CD14-positive monocyte (primary cell): ENCODE data around the gene ZCCHC14. TPM values are rescaled to one million over a fixed set of nuclear protein-coding genes. Genes with fewer than 3 reads are reported as not detected.

Source experiments
- DNase-seq, 3 donors: peaks; one replicate each; pipeline ENCODE4 v3.0.0-alpha.2; 2011 to 2022
- H2AFZ ChIP-seq: 2 replicates; pipeline ENCODE4 v1.6.0; 2012; ENCODE audit warnings: mild to moderate bottlenecking, low read depth, low read length, inconsistent platforms; ENCODE audit not compliant: insufficient read depth, poor library complexity, severe bottlenecking
- H3K27ac ChIP-seq, 2 donors: 1 replicate in 1 of 2; 2 replicates in 1 of 2; pipeline ENCODE4 v1.5.1; 2012 to 2013; ENCODE audit warnings: low read length in 2 of 2, control low read depth in 1 of 2, inconsistent platforms in 1 of 2, low read depth in 1 of 2, mild to moderate bottlenecking in 1 of 2
- H3K27me3 ChIP-seq, 2 donors: one replicate each; pipeline versions ENCODE4 v1.6.0 to v1.6.1; 2011 to 2013; ENCODE audit warnings: low read length in 2 of 2; ENCODE audit not compliant: control insufficient read depth in 2 of 2, insufficient read depth in 2 of 2
- H3K36me3 ChIP-seq, 2 donors: replicated peaks in 1 of 2; 1 replicate in 1 of 2; 2 replicates in 1 of 2; pipeline versions ENCODE4 v1.5.1 to v1.6.1; 2012 to 2013; ENCODE audit warnings: low read length in 2 of 2, control low read depth in 1 of 2, inconsistent platforms in 1 of 2, mild to moderate bottlenecking in 1 of 2; ENCODE audit not compliant: insufficient read depth in 2 of 2, control insufficient read depth in 1 of 2
- H3K4me1 ChIP-seq, 2 donors: 1 replicate in 1 of 2; 2 replicates in 1 of 2; pipeline versions ENCODE4 v1.5.1 to v1.6.1; 2012 to 2013; ENCODE audit warnings: low read length in 2 of 2, control low read depth in 1 of 2, inconsistent platforms in 1 of 2, mild to moderate bottlenecking in 1 of 2, moderate library complexity in 1 of 2; ENCODE audit not compliant: insufficient read depth in 2 of 2, control insufficient read depth in 1 of 2
- H3K4me2 ChIP-seq: replicated peaks from 2 replicates; pipeline ENCODE3; 2012; ENCODE audit warnings: low read length, moderate library complexity, mild to moderate bottlenecking; ENCODE audit not compliant: poor library complexity, severe bottlenecking; ENCODE audit errors: extremely low read depth
- H3K4me3 ChIP-seq, 3 experiments: fragments of 200-600 bp in 1 of 3; sonication (generic) in 1 of 3; replicated peaks in 1 of 3; 1 replicate in 2 of 3; 2 replicates in 1 of 3; pipeline ENCODE4 v1.5.1; 2011 to 2013; ENCODE audit warnings: low read length in 3 of 3, mild to moderate bottlenecking in 3 of 3, control low read depth in 2 of 3, low read depth in 2 of 3, inconsistent platforms in 1 of 3, moderate library complexity in 1 of 3
- H3K79me2 ChIP-seq: 2 replicates; pipeline ENCODE4 v1.6.0; 2012; ENCODE audit warnings: mild to moderate bottlenecking, control low read depth, inconsistent platforms, low read length, moderate library complexity; ENCODE audit not compliant: insufficient read depth
- H3K9ac ChIP-seq: 2 replicates; pipeline ENCODE4 v1.6.0; 2017; ENCODE audit warnings: low read length, mild to moderate bottlenecking; ENCODE audit not compliant: insufficient read depth, poor library complexity, severe bottlenecking
- H3K9me3 ChIP-seq, 2 donors: replicated peaks in 1 of 2; 1 replicate in 1 of 2; 2 replicates in 1 of 2; pipeline versions ENCODE4 v1.5.1 to v1.6.1; 2012 to 2013; ENCODE audit warnings: low read length in 2 of 2, control low read depth in 1 of 2; ENCODE audit not compliant: control insufficient read depth in 1 of 2, insufficient read depth in 1 of 2
- H4K20me1 ChIP-seq: 2 replicates; pipeline ENCODE4 v1.6.0; 2012; ENCODE audit warnings: mild to moderate bottlenecking, low read length, control low read depth, moderate library complexity; ENCODE audit not compliant: insufficient read depth
- H3K27ac Mint-ChIP-seq, 7 donors: one replicate each; pipeline ENCODE4 v1.8.0; 2020; ENCODE audit warnings: mild to moderate bottlenecking in 7 of 7, mixed read lengths in 7 of 7, moderate library complexity in 6 of 7, inconsistent platforms in 2 of 7
- H3K27me3 Mint-ChIP-seq, 3 donors: one replicate each; pipeline ENCODE4 v1.8.0; 2021 to 2022; ENCODE audit warnings: low read depth in 3 of 3, mild to moderate bottlenecking in 3 of 3, mixed read lengths in 3 of 3, moderate library complexity in 3 of 3, inconsistent platforms in 1 of 3
- H3K36me3 Mint-ChIP-seq, 2 donors: one replicate each; pipeline ENCODE4 v1.8.0; 2020; ENCODE audit warnings: mixed read lengths in 2 of 2, inconsistent platforms in 1 of 2, mild to moderate bottlenecking in 1 of 2
- H3K4me1 Mint-ChIP-seq: one replicate; pipeline ENCODE4 v1.8.0; 2020; ENCODE audit warnings: mild to moderate bottlenecking, mixed read lengths
- H3K4me3 Mint-ChIP-seq, 2 donors: one replicate each; pipeline ENCODE4 v1.8.0; 2020; ENCODE audit warnings: mild to moderate bottlenecking in 2 of 2, mixed read lengths in 2 of 2, moderate library complexity in 1 of 2
- H3K9me3 Mint-ChIP-seq, 7 donors: one replicate each; pipeline ENCODE4 v1.8.0; 2020 to 2022; ENCODE audit warnings: mixed read lengths in 7 of 7, mild to moderate bottlenecking in 6 of 7, moderate library complexity in 6 of 7, inconsistent platforms in 2 of 7
- WGBS: methylation state at CpG from one replicate; pipeline ENCODE4 v1.1.5; 2013; ENCODE audit warnings: missing lambda C conversion rate; ENCODE audit not compliant: insufficient coverage; 5-methylcytosine and 5-hydroxymethylcytosine counted together
- intact Hi-C, 2 donors: fragments of 100-400 bp; cut with micrococcal nuclease; formaldehyde crosslinking; loops; one replicate each; pipeline versions ENCODE4 v1.15.0 to v1.15.1; 2023
- polyA plus RNA-seq, 3 donors: library from polyadenylated mRNA; depleted of rRNA in 1 of 3; unstranded in 2 of 3; stranded (reverse) in 1 of 3; fragments of 300-500 nt in 2 of 3; fragments of >200 nt in 1 of 3; fragmentation: Illumina TruSeq in 2 of 3; gene quantifications; 1 replicate in 2 of 3; 2 replicates in 1 of 3; pipeline ENCODE4 v1.2.3, GENCODE V29; 2012 to 2021
- TF ChIP-seq, protein P1 (sequence below): fragments of 200-600 bp; IDR thresholded peaks from one replicate; pipeline ENCODE4 v1.8.0; 2022; ENCODE audit warnings: antibody characterized with exemption, mild to moderate bottlenecking

ZCCHC14 gene
- polyA plus RNA-seq, 3 donors = 0.11 to 4.0 (median 0.22) TPM

DNA sequence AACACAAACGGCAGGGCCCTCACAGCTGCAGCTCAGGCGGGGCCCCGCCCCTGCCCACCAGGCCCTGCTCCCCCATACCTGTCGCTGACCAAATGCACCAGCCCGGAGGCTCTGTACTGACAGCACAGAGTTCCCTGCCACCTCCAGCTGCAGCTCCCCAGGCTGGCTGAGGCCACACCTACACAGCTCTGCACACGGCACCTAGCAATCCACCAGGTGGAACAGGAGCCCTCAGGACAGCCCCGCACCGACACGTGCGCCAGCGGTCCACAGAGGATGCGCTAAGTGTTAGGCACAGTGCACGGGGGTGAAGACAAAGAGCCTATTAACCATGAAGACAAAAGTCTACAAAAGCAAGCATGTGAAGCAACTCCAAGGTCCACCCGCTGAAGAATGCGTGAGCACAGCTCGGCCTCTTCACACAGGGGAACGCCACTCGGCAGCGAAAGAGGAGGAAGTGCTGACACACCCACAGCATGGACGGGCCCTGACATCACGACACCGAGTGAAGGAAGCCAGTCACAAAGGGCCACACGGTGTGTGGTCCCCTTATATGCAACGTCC, 5.4 kb downstream of the ZCCHC14 start:
- intact Hi-C loops = no loop called here
- DNase-seq = peak; percentile 46 to 79 (median 54)
- 54% methylated on average over 17 of the region's 24 CpGs for WGBS

DNA sequence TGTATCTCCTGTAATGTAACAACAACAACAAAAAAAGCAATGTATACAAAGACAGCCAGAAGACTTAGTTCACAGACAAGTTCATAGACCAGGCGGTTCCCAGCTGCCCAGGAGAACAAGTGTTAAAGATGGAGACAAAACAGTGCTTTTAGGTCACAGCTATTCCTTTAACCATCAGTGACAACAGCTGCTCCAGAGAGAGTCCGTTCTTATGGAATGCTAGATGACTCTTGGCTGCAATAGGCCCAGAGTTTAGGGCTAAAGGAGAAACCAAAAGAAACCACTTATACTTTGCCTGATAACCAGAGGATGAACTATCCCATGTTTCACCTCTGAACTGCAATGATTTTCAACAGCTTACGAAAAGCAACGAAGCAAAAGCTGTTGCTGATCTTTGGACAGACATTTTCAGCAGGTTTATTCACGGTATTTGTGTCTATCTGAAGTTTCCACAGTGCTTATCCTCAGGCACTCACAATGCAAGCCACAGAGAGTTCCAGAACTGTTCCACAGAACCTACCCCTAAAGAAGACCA, 6.0 kb downstream of the ZCCHC14 start:
- Histone ChIP-seq H4K20me1 (peaks cover 47% of the 10 kb centered on the region), H3K79me2 (no peaks in the 10 kb centered on the region), H3K4me2 (no peak overlapping the region), H3K27me3 (peaks cover 0 to 20% of the 10 kb centered on the region in 2 donors), H3K36me3 (no peaks in the 10 kb centered on the region), H3K4me1 (peaks cover 23 to 25% of the 10 kb centered on the region in 2 donors), H2AFZ (no peak overlapping the region), H3K27ac (no peak overlapping the region), H3K4me3 (no peak overlapping the region), H3K9me3 (no peaks in the 10 kb centered on the region), H3K9ac (no peak overlapping the region)
- H3K36me3 Mint-ChIP-seq = peaks cover 15 to 22% of the 10 kb centered on the region in 2 donors
- no peak for DNase-seq
- intact Hi-C loops = no loop called here
- H3K27me3 Mint-ChIP-seq = peaks cover 3 to 23% (median 19%) of the 10 kb centered on the region in 3 donors
- TF ChIP-seq, protein P1, sequence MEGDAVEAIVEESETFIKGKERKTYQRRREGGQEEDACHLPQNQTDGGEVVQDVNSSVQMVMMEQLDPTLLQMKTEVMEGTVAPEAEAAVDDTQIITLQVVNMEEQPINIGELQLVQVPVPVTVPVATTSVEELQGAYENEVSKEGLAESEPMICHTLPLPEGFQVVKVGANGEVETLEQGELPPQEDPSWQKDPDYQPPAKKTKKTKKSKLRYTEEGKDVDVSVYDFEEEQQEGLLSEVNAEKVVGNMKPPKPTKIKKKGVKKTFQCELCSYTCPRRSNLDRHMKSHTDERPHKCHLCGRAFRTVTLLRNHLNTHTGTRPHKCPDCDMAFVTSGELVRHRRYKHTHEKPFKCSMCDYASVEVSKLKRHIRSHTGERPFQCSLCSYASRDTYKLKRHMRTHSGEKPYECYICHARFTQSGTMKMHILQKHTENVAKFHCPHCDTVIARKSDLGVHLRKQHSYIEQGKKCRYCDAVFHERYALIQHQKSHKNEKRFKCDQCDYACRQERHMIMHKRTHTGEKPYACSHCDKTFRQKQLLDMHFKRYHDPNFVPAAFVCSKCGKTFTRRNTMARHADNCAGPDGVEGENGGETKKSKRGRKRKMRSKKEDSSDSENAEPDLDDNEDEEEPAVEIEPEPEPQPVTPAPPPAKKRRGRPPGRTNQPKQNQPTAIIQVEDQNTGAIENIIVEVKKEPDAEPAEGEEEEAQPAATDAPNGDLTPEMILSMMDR = no peak
- no peak overlapping the region for H3K27ac Mint-ChIP-seq
- 95% methylated on average over 4 of the region's 5 CpGs for WGBS
- peaks cover 47% of the 10 kb centered on the region for H3K4me1 Mint-ChIP-seq
- peaks cover 0 to 2% (median 0%) of the 10 kb centered on the region in 7 donors for H3K9me3 Mint-ChIP-seq
- no peak overlapping the region for H3K4me3 Mint-ChIP-seq

More for the DNA sequence above, 5.4 kb downstream of the ZCCHC14 start:
- H2AFZ ChIP-seq = no peak overlapping the region
- H3K27ac Mint-ChIP-seq = peak overlapping the region in 4 of 7 donors; percentile 21 to 66 (median 46)
- no peak overlapping the region for H3K27ac ChIP-seq
- TF ChIP-seq, protein P1 = no peak
- peak overlapping the region; percentile 50 to 74 for H3K4me3 Mint-ChIP-seq
- H3K27me3 Mint-ChIP-seq = peaks cover 3 to 26% (median 19%) of the 10 kb centered on the region in 3 donors
- peaks cover 0 to 2% (median 0%) of the 10 kb centered on the region in 7 donors for H3K9me3 Mint-ChIP-seq
- no peak overlapping the region for H3K4me3 ChIP-seq
- H3K4me1 ChIP-seq = peaks cover 25 to 27% of the 10 kb centered on the region in 2 donors
- no peaks in the 10 kb centered on the region for H3K79me2 ChIP-seq
- H3K4me1 Mint-ChIP-seq = peaks cover 49% of the 10 kb centered on the region
- no peaks in the 10 kb centered on the region for H3K9me3 ChIP-seq
- no peaks in the 10 kb centered on the region for H3K36me3 ChIP-seq
- peaks cover 15 to 19% of the 10 kb centered on the region in 2 donors for H3K36me3 Mint-ChIP-seq
- H3K4me2 ChIP-seq = no peak overlapping the region
- H3K9ac ChIP-seq = no peak overlapping the region
- peaks cover 0 to 22% of the 10 kb centered on the region in 2 donors for H3K27me3 ChIP-seq
- H4K20me1 ChIP-seq = peaks cover 47% of the 10 kb centered on the region
